Lower leg skin (tissue), 3 donors: ENCODE measurements around the gene SLC35A4.

Experiments
- POLR2A ChIP-seq, 2 donors: fragments of 450-650 bp; IDR thresholded peaks; one replicate each; pipeline ENCODE4 v1.6.1; 2016 to 2017; ENCODE audit warnings: antibody characterized with exemption in 2 of 2, mild to moderate bottlenecking in 1 of 2, moderate library complexity in 1 of 2
- TF ChIP-seq, protein P1 (sequence below), 3 donors: fragments of 450-650 bp; IDR thresholded peaks; one replicate each; pipeline ENCODE4 v1.5.1; 2016; ENCODE audit warnings: antibody characterized with exemption in 3 of 3, mild to moderate bottlenecking in 3 of 3, moderate library complexity in 2 of 3

DNA sequence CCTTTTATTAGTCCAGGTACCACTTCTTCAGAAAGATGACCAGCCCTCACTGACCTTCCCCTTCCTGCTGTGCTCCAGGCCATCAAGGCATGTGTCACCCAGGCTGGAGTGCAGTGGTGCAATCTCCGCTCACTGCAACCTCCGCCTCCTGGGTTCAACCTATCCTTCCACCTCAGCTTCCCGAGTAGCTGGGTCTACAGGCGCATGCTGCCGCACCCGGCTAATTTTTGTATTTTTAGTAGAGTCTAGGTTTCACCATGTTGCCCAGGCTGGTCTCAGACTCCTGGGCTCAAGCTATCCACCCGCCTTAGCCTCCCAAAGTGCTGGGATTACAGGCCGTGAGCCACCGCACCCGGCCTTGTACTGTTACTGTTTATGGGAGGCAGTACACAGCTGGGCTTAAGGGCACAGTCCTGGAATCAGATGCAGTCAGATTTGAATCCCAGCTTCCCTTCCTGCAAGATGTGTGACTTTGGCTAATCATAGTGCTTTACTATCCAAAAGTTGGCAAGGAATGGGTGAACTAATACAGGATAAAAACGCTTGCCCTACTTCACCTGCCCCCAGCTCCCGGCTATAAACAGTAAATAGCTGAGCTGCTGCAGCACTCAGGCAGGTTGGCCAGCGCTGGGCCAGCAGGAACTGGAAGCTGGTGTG, 17.6 kb upstream of the SLC35A4 start:
- TF ChIP-seq, protein P1, sequence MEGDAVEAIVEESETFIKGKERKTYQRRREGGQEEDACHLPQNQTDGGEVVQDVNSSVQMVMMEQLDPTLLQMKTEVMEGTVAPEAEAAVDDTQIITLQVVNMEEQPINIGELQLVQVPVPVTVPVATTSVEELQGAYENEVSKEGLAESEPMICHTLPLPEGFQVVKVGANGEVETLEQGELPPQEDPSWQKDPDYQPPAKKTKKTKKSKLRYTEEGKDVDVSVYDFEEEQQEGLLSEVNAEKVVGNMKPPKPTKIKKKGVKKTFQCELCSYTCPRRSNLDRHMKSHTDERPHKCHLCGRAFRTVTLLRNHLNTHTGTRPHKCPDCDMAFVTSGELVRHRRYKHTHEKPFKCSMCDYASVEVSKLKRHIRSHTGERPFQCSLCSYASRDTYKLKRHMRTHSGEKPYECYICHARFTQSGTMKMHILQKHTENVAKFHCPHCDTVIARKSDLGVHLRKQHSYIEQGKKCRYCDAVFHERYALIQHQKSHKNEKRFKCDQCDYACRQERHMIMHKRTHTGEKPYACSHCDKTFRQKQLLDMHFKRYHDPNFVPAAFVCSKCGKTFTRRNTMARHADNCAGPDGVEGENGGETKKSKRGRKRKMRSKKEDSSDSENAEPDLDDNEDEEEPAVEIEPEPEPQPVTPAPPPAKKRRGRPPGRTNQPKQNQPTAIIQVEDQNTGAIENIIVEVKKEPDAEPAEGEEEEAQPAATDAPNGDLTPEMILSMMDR (IDR thresholded peaks at IDR 0.05): no peak
- no peak for TF ChIP-seq POLR2A (IDR thresholded peaks at IDR 0.05)
